Endodermal cell (in vitro differentiated cells): ENCODE data around the gene CLK3. TPM values are rescaled to one million over a fixed set of nuclear protein-coding genes. Genes with fewer than 3 reads are reported as not detected.

ENCODE experiments used
- DNase-seq: peaks from one replicate; pipeline ENCODE4 v3.0.0-alpha.2; 2017
- H3K27ac ChIP-seq: 2 replicates; pipeline ENCODE4 v1.5.1; 2013; ENCODE audit warnings: mild to moderate bottlenecking, low read depth, low read length, moderate library complexity
- H3K27me3 ChIP-seq: 2 replicates; pipeline ENCODE4 v1.6.1; 2013; ENCODE audit warnings: mild to moderate bottlenecking, low read length, moderate library complexity; ENCODE audit not compliant: insufficient read depth, control insufficient read depth, poor library complexity, severe bottlenecking
- H3K36me3 ChIP-seq: 2 replicates; pipeline ENCODE4 v1.7.0; 2013; ENCODE audit warnings: mild to moderate bottlenecking, low read length, moderate library complexity; ENCODE audit not compliant: control insufficient read depth, insufficient read depth
- H3K4me1 ChIP-seq: one replicate; pipeline ENCODE4 v1.7.0; 2013; ENCODE audit warnings: low read length; ENCODE audit not compliant: control insufficient read depth, insufficient read depth
- H3K4me3 ChIP-seq: 2 replicates; pipeline ENCODE4 v1.5.1; 2013; ENCODE audit warnings: mild to moderate bottlenecking, low read length, moderate library complexity
- H3K9ac ChIP-seq: 2 replicates; pipeline ENCODE4 v1.6.1; 2013; ENCODE audit warnings: mild to moderate bottlenecking, low read length, moderate library complexity; ENCODE audit not compliant: poor library complexity, severe bottlenecking; ENCODE audit errors: extremely low read depth
- H3K9me3 ChIP-seq: 2 replicates; pipeline ENCODE4 v1.6.1; 2013; ENCODE audit warnings: mild to moderate bottlenecking, low read length, moderate library complexity; ENCODE audit not compliant: control insufficient read depth
- H3K27ac Mint-ChIP-seq: 2 replicates; pipeline ENCODE4 v1.8.0; 2020; ENCODE audit warnings: mixed read lengths
- H3K27me3 Mint-ChIP-seq: 2 replicates; pipeline ENCODE4 v1.8.0; 2021; ENCODE audit warnings: mild to moderate bottlenecking, mixed read lengths; ENCODE audit not compliant: insufficient read depth
- H3K36me3 Mint-ChIP-seq: 2 replicates; pipeline ENCODE4 v1.8.0; 2020; ENCODE audit warnings: low read depth, mixed read lengths
- H3K4me1 Mint-ChIP-seq: 2 replicates; pipeline ENCODE4 v1.8.0; 2020; ENCODE audit warnings: mixed read lengths
- H3K4me3 Mint-ChIP-seq: 2 replicates; pipeline ENCODE4 v1.8.0; 2020; ENCODE audit warnings: mild to moderate bottlenecking, moderate library complexity, mixed read lengths
- H3K9me3 Mint-ChIP-seq: 2 replicates; pipeline ENCODE4 v1.8.0; 2020; ENCODE audit warnings: mild to moderate bottlenecking, mixed read lengths
- WGBS, 2 experiments: methylation state at CpG; one replicate each; pipeline versions ENCODE4 v1.1.5 to v1.1.7; 2013; ENCODE audit warnings: missing lambda C conversion rate in 2 of 2, mixed read lengths in 1 of 2; ENCODE audit not compliant: insufficient coverage in 1 of 2, insufficient read length in 1 of 2; 5-methylcytosine and 5-hydroxymethylcytosine counted together
- total RNA-seq, 2 donors: library from RNA; stranded (reverse); fragmentation: NEBNext Ultra II Directional in 1 of 2; extraction: Animal tissue kit (Norgen Biotek cat#: 25700) in 1 of 2; gene quantifications; 2 replicates in 1 of 2; 3 replicates in 1 of 2; pipeline ENCODE4 v1.2.1, GENCODE V29; 2021
- TF ChIP-seq, protein P1 (sequence below): fragments of 200-600 bp; sonication (generic); conservative IDR thresholded peaks from 2 replicates; pipeline ENCODE4 v1.5.0; 2021; ENCODE audit warnings: antibody characterized with exemption, mild to moderate bottlenecking

CLK3 gene
- total RNA-seq, 2 donors from 2014 or later = 53.4 to 67.3 TPM

DNA sequence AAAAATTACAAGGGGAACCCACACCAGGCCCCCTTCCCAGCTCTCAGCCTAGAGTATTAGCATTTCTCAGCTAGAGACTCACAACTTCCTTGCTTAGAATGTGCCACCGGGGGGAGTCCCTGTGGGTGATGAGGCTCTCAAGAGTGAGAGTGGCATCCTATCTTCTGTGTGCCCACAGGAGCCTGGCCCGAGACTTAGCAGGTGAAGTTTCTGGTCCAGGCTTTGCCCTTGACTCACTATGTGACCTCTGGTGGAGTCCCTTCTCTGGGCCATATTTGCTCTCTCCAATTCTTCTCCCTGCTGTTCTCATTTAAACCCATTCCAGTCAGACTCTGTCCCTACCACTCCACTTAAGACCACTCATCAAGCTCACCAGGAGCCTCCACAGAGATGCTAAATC, 18.1 kb downstream of the CLK3 start:
- Mint-ChIP-seq H3K27ac (no peak overlapping the region), H3K9me3 (no peaks in the 10 kb centered on the region), H3K36me3 (peaks cover 32% of the 10 kb centered on the region), H3K4me3 (no peak overlapping the region), H3K27me3 (no peaks in the 10 kb centered on the region), H3K4me1 (no peaks in the 10 kb centered on the region)
- 82 to 92% methylated on average over 1 to 2 of the region's 2 CpGs for WGBS, 2 experiments
- Histone ChIP-seq H3K4me1 (no peaks in the 10 kb centered on the region), H3K4me3 (no peak overlapping the region), H3K27ac (no peak overlapping the region), H3K27me3 (no peaks in the 10 kb centered on the region), H3K9me3 (no peaks in the 10 kb centered on the region), H3K9ac (no peak overlapping the region), H3K36me3 (peaks cover 86% of the 10 kb centered on the region)
- peak; percentile 41 for DNase-seq
- TF ChIP-seq, protein P1, sequence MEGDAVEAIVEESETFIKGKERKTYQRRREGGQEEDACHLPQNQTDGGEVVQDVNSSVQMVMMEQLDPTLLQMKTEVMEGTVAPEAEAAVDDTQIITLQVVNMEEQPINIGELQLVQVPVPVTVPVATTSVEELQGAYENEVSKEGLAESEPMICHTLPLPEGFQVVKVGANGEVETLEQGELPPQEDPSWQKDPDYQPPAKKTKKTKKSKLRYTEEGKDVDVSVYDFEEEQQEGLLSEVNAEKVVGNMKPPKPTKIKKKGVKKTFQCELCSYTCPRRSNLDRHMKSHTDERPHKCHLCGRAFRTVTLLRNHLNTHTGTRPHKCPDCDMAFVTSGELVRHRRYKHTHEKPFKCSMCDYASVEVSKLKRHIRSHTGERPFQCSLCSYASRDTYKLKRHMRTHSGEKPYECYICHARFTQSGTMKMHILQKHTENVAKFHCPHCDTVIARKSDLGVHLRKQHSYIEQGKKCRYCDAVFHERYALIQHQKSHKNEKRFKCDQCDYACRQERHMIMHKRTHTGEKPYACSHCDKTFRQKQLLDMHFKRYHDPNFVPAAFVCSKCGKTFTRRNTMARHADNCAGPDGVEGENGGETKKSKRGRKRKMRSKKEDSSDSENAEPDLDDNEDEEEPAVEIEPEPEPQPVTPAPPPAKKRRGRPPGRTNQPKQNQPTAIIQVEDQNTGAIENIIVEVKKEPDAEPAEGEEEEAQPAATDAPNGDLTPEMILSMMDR = no peak

DNA sequence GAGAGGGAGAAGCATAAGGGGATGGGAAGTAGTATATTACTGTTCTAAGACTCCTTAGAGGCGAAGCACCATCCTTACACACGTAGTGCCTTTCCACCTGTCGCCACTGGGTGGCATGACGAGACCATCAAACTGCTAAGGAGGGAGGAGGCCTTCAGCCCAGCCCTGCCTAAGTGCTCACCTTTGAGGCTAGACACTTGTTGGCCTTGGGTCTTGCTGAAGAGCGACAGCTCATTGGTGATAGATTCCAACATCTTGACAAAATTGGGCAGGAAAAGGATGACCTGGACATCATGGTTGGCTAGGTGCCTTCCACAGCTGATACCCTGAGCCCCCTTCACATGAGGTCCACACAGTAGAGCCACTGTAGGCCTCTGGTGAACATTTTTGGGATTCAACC, 19.6 kb downstream of the CLK3 start:
- no peaks in the 10 kb centered on the region for H3K27me3 Mint-ChIP-seq

DNA sequence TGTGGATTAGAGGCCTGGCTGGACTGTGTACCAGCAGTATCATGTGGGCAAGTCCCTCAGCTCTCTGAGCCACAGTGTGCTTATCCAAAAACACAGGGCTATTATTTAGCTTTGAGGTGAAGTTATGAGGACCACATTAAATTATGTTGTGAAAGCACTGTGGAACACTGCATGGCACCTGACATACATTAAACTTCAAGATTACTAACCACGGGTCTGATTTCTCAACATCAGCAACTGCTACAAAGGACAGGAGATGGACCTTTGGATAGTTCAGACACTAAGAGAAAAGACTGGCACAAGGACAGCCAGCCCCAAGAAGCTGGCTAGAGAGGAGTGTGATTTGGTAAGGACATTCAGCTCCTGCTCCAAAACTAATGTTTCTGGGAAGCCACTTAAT, 21.3 kb downstream of the CLK3 start:
- Histone ChIP-seq H3K4me1 (no peaks in the 10 kb centered on the region), H3K27me3 (no peaks in the 10 kb centered on the region), H3K4me3 (no peak overlapping the region), H3K9ac (no peak overlapping the region), H3K9me3 (no peaks in the 10 kb centered on the region), H3K27ac (no peak overlapping the region), H3K36me3 (peaks cover 85% of the 10 kb centered on the region)
- Mint-ChIP-seq H3K36me3 (peaks cover 27% of the 10 kb centered on the region), H3K4me1 (peaks cover 2% of the 10 kb centered on the region), H3K9me3 (no peaks in the 10 kb centered on the region), H3K4me3 (no peak overlapping the region), H3K27ac (no peak overlapping the region), H3K27me3 (no peaks in the 10 kb centered on the region)
- TF ChIP-seq, protein P1 = no peak
- WGBS, 2 experiments = 80 to 88% methylated on average over 1 of the region's 1 CpG
- DNase-seq = no peak

More for the DNA sequence above, 19.6 kb downstream of the CLK3 start:
- peaks cover 28% of the 10 kb centered on the region for H3K36me3 Mint-ChIP-seq
- Histone ChIP-seq H3K4me1 (no peaks in the 10 kb centered on the region), H3K9me3 (no peaks in the 10 kb centered on the region), H3K27ac (no peak overlapping the region), H3K27me3 (no peaks in the 10 kb centered on the region), H3K4me3 (no peak overlapping the region), H3K36me3 (peaks cover 93% of the 10 kb centered on the region), H3K9ac (no peak overlapping the region)
- H3K27ac Mint-ChIP-seq = no peak overlapping the region
- no peaks in the 10 kb centered on the region for H3K4me1 Mint-ChIP-seq
- TF ChIP-seq, protein P1 = peak; percentile 96
- no peak overlapping the region for H3K4me3 Mint-ChIP-seq
- no peaks in the 10 kb centered on the region for H3K9me3 Mint-ChIP-seq
- DNase-seq = peak; percentile 90
- WGBS, 2 experiments = 25 to 27% methylated on average over 4 to 5 of the region's 5 CpGs
